ENCODE results near the gene TRIM52. TPM values are rescaled to one million over a fixed set of nuclear protein-coding genes. Genes with fewer than 3 reads are reported as not detected.
"Not testable (repeated sequence)": the region's sequence is repeated elsewhere in the genome, so short reads cannot be mapped to it uniquely, and the experiment has no call there.

The TRIM52 gene
- total RNA-seq, 1 donor from 2014 or later, result 9.4 TPM

DNA sequence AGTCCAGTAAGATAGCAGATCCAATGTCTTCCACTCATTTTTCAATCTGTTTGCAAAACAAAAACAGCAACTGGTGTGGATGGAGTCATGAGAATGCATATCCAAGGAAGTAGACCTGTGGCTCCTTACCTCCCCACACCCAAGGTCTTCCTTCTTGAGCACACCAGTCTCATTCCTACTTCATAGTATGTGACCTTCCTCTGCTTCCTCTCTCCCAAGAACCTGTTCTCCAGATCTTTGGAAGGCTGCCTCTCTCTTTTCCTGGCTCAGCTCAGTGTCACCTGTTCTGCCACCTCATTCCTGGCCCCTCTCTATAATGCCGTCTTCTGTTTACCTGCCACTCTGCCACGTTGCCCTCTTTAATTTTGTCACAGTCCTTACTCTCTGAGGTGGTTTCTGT is 48.0 kb downstream of the TRIM52 start:
- H3K27ac ChIP-seq, result no peak overlapping the region
- Mint-ChIP-seq H3K4me3 (no peak overlapping the region), H3K27me3 (ENCODE audit: insufficient read depth, low read depth) (peaks cover 25% of the 10 kb centered on the region), H3K9me3 (peaks cover 4% of the 10 kb centered on the region), H3K36me3 (no peaks in the 10 kb centered on the region), H3K27ac (no peak overlapping the region), H3K4me1 (peaks cover 9% of the 10 kb centered on the region)
- DNase-seq (ENCODE audit: low spot score), result no peak
- peaks cover 34% of the 10 kb centered on the region for H3F3A ChIP-seq (ENCODE audit: low read depth)
- no peaks in the 10 kb centered on the region for H3K9me3 ChIP-seq (ENCODE audit: low read depth)
- no peaks in the 10 kb centered on the region for H3K79me2 ChIP-seq (ENCODE audit: low read depth)
- H3K9ac ChIP-seq, result no peak overlapping the region
- peaks cover 4% of the 10 kb centered on the region for H4K20me1 ChIP-seq (ENCODE audit: low read depth)
- TF ChIP-seq EZH2phosphoT487 (IDR thresholded peaks at IDR 0.05), result no peak
- no peak for TF ChIP-seq EZH2 (IDR thresholded peaks at IDR 0.05)
- TF ChIP-seq, protein P1, sequence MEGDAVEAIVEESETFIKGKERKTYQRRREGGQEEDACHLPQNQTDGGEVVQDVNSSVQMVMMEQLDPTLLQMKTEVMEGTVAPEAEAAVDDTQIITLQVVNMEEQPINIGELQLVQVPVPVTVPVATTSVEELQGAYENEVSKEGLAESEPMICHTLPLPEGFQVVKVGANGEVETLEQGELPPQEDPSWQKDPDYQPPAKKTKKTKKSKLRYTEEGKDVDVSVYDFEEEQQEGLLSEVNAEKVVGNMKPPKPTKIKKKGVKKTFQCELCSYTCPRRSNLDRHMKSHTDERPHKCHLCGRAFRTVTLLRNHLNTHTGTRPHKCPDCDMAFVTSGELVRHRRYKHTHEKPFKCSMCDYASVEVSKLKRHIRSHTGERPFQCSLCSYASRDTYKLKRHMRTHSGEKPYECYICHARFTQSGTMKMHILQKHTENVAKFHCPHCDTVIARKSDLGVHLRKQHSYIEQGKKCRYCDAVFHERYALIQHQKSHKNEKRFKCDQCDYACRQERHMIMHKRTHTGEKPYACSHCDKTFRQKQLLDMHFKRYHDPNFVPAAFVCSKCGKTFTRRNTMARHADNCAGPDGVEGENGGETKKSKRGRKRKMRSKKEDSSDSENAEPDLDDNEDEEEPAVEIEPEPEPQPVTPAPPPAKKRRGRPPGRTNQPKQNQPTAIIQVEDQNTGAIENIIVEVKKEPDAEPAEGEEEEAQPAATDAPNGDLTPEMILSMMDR (IDR thresholded peaks at IDR 0.05), result no peak
- no peak overlapping the region for H3K4me3 ChIP-seq
- no peaks in the 10 kb centered on the region for H3K36me3 ChIP-seq
- no peak overlapping the region for H3K4me2 ChIP-seq
- H3K4me1 ChIP-seq, result no peaks in the 10 kb centered on the region
- peaks cover 71% of the 10 kb centered on the region for H3K27me3 ChIP-seq
- no peak overlapping the region for H2AFZ ChIP-seq (replicated peaks)

DNA sequence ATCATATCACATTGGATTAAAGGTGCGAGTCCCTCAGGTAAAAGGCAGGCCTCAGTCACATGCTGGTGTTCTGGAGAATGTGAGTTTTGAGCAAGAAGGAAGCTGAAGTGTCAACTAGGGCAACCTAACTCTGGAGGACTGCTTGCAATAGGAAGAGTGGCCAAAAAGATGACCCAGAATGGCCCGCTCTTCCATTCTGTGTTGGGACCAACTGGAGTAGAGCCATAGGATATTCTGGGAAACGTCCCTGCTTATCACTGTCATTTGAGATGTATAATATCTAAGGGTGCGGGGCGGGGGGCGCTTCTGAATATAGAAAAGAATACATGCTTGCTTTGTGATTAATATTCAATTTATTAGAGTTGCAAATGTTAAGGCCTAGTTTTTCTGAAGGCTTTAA is 48.9 kb downstream of the TRIM52 start:
- H3K9me3 Mint-ChIP-seq, result peaks cover 8% of the 10 kb centered on the region
- no peaks in the 10 kb centered on the region for H4K20me1 ChIP-seq (ENCODE audit: low read depth)
- peaks cover 4% of the 10 kb centered on the region for H3K36me3 Mint-ChIP-seq
- no peaks in the 10 kb centered on the region for H3K9me3 ChIP-seq (ENCODE audit: low read depth)
- H3K27ac ChIP-seq, result no peak overlapping the region
- no peak overlapping the region for H3K4me2 ChIP-seq
- H3K27me3 Mint-ChIP-seq (ENCODE audit: insufficient read depth, low read depth), result peaks cover 27% of the 10 kb centered on the region
- no peak overlapping the region for H3K27ac Mint-ChIP-seq
- H3K9ac ChIP-seq, result no peak overlapping the region
- H3K4me1 Mint-ChIP-seq, result peaks cover 9% of the 10 kb centered on the region
- H3K27me3 ChIP-seq, result peaks cover 65% of the 10 kb centered on the region
- no peaks in the 10 kb centered on the region for H3K36me3 ChIP-seq
- TF ChIP-seq, protein P1 (IDR thresholded peaks at IDR 0.05), result no peak
- TF ChIP-seq EZH2phosphoT487 (IDR thresholded peaks at IDR 0.05), result no peak
- TF ChIP-seq EZH2 (IDR thresholded peaks at IDR 0.05), result no peak
- DNase-seq (ENCODE audit: low spot score), result no peak
- no peak overlapping the region for H2AFZ ChIP-seq (replicated peaks)
- no peaks in the 10 kb centered on the region for H3K79me2 ChIP-seq (ENCODE audit: low read depth)
- no peaks in the 10 kb centered on the region for H3K4me1 ChIP-seq
- H3K4me3 Mint-ChIP-seq, result no peak overlapping the region
- H3K4me3 ChIP-seq, result no peak overlapping the region
- peaks cover 34% of the 10 kb centered on the region for H3F3A ChIP-seq (ENCODE audit: low read depth)

DNA sequence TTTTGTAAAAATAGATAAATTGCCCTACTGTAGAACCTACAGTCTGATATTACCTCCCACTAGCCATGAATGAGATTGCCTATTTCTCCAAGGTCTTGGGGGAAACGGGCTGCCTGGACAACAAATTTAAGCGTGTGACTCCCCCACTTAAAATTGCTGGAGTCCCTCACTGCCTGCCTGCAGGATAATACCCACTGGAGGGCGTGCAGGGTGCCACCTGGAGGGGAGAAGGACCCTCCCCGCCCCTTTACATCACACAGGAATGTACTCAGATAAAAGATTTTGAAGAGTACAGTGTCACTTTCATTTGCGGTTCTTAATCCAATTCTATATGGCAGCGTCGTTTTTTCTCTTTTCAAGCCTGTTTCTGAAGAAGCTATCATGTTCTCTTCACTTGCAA is 49.7 kb downstream of the TRIM52 start:
- Histone ChIP-seq H4K20me1 (ENCODE audit: low read depth) (peaks cover 3% of the 10 kb centered on the region), H3K4me2 (no peak overlapping the region), H3K27ac (no peak overlapping the region), H3K27me3 (peaks cover 59% of the 10 kb centered on the region), H3K4me1 (no peaks in the 10 kb centered on the region), H3K9ac (no peak overlapping the region), H3K36me3 (no peaks in the 10 kb centered on the region), H3K79me2 (ENCODE audit: low read depth) (no peaks in the 10 kb centered on the region), H3K9me3 (ENCODE audit: low read depth) (no peaks in the 10 kb centered on the region), H2AFZ (replicated peaks) (no peak overlapping the region), H3K4me3 (no peak overlapping the region), H3F3A (ENCODE audit: low read depth) (peaks cover 32% of the 10 kb centered on the region)
- Mint-ChIP-seq H3K36me3 (peaks cover 11% of the 10 kb centered on the region), H3K4me3 (no peak overlapping the region), H3K27ac (no peak overlapping the region), H3K9me3 (peaks cover 16% of the 10 kb centered on the region), H3K27me3 (ENCODE audit: insufficient read depth, low read depth) (peaks cover 32% of the 10 kb centered on the region), H3K4me1 (peaks cover 13% of the 10 kb centered on the region)
- TF ChIP-seq EZH2phosphoT487 (IDR thresholded peaks at IDR 0.05), result no peak
- TF ChIP-seq, protein P1 (IDR thresholded peaks at IDR 0.05), result peak; percentile 16
- no peak for TF ChIP-seq EZH2 (IDR thresholded peaks at IDR 0.05)
- DNase-seq (ENCODE audit: low spot score), result no peak

DNA sequence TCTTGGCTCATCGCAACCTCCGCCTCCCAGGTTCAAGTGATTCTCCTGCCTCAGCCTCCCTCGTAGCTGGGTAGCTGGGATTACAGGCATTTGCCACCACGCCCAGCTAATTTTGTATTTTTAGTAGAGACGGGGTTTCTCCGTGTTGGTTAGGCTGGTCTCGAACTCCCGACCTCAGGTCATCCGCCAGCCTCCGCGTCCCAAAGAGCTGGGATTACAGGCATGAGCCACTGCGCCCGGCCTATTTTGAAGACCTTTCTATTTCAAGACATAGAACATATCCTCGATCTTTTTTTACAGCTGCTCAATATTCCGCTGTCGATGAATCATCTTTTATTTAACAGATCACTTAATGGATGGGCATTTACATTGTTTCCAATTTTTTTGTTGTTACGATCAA is 50.2 kb downstream of the TRIM52 start:
- H3K9me3 ChIP-seq (ENCODE audit: low read depth); H4K20me1 ChIP-seq (ENCODE audit: low read depth); H3K4me2 ChIP-seq; H3K4me3 ChIP-seq; H3K79me2 ChIP-seq (ENCODE audit: low read depth); H3K4me3 Mint-ChIP-seq; H3K27ac Mint-ChIP-seq; H3K27ac ChIP-seq; H3K9ac ChIP-seq; H2AFZ ChIP-seq (replicated peaks); H3K4me1 ChIP-seq; H3K36me3 ChIP-seq; DNase-seq (ENCODE audit: low spot score): not testable (repeated sequence)
- Mint-ChIP-seq H3K27me3 (ENCODE audit: insufficient read depth, low read depth) (peaks cover 36% of the 10 kb centered on the region), H3K4me1 (peaks cover 17% of the 10 kb centered on the region), H3K36me3 (peaks cover 11% of the 10 kb centered on the region), H3K9me3 (peaks cover 17% of the 10 kb centered on the region)
- Histone ChIP-seq H3K27me3 (peaks cover 59% of the 10 kb centered on the region), H3F3A (ENCODE audit: low read depth) (peaks cover 33% of the 10 kb centered on the region)

DNA sequence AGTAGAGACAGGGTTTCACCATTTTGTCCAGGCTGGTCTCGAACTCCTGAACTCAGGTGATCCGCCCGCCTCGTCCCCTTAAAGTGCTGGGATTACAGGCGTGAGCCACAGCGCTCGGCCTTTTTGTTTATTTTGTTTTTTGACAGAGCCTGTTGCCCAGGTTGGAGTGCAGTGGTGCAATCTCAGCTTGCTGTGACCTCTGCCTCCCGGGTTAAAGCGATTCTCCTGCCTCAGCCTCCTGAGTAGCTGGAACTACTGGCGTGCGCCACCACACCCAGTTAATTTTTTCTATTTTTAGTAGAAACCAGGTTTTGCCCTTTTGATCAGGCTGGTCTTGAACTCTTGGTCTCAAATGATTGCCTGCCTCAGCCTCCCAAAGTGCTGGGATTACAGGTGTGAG is 50.8 kb downstream of the TRIM52 start:
- H3K4me2 ChIP-seq; DNase-seq (ENCODE audit: low spot score); H3K9ac ChIP-seq; H3K36me3 ChIP-seq; H3K79me2 ChIP-seq (ENCODE audit: low read depth); H3K4me3 ChIP-seq; H3K9me3 ChIP-seq (ENCODE audit: low read depth); H3K4me1 ChIP-seq; H3K4me3 Mint-ChIP-seq; H3K27ac Mint-ChIP-seq; H3K27ac ChIP-seq; H2AFZ ChIP-seq (replicated peaks): not testable (repeated sequence)
- Histone ChIP-seq H3F3A (ENCODE audit: low read depth) (peaks cover 37% of the 10 kb centered on the region), H4K20me1 (ENCODE audit: low read depth) (peaks cover 14% of the 10 kb centered on the region), H3K27me3 (peaks cover 63% of the 10 kb centered on the region)
- Mint-ChIP-seq H3K27me3 (ENCODE audit: insufficient read depth, low read depth) (peaks cover 41% of the 10 kb centered on the region), H3K36me3 (peaks cover 11% of the 10 kb centered on the region), H3K9me3 (peaks cover 17% of the 10 kb centered on the region), H3K4me1 (peaks cover 20% of the 10 kb centered on the region)

DNA sequence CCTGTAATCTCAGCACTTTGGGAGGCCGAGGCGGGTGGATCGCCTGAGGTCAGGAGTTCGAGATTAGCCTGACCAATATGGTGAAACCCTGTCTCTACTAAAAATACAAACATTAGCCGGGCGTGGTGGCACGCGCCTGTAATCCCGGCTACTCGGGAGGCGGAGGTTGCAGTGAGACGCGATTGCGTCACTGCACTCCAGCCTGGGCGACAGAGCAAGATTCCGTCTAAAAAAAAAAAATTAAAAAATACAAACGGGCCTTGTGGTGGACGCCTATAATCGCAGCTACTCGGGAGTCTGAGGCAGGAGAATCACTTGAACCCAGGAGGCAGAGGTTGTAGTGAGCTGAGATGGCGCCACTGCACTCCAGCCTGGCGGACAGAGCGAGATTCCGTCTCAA is 51.9 kb downstream of the TRIM52 start:
- Mint-ChIP-seq H3K36me3 (peaks cover 11% of the 10 kb centered on the region), H3K4me1 (peaks cover 20% of the 10 kb centered on the region), H3K9me3 (peaks cover 17% of the 10 kb centered on the region), H3K27me3 (ENCODE audit: insufficient read depth, low read depth) (peaks cover 45% of the 10 kb centered on the region)
- not testable (repeated sequence) for H3K9ac ChIP-seq; H3K4me2 ChIP-seq; H3K4me3 ChIP-seq; H3K9me3 ChIP-seq (ENCODE audit: low read depth); H3K79me2 ChIP-seq (ENCODE audit: low read depth); H3K27ac ChIP-seq; H2AFZ ChIP-seq (replicated peaks); H3K27ac Mint-ChIP-seq; H3K36me3 ChIP-seq; H3K4me3 Mint-ChIP-seq; H3K4me1 ChIP-seq; DNase-seq (ENCODE audit: low spot score)
- Histone ChIP-seq H3K27me3 (peaks cover 65% of the 10 kb centered on the region), H4K20me1 (ENCODE audit: low read depth) (peaks cover 19% of the 10 kb centered on the region), H3F3A (ENCODE audit: low read depth) (peaks cover 32% of the 10 kb centered on the region)

Measured in neural progenitor cell (in vitro differentiated cells).